C4-2B (cell line): Measurements from ENCODE around the gene HACL1.

Experiments used
- H3K27ac ChIP-seq: fragments of 450-650 bp; 2 replicates; pipeline ENCODE4 v1.5.1; 2017
- ZFX ChIP-seq: fragments of 450-650 bp; IDR thresholded peaks from 2 replicates; pipeline ENCODE4 v1.6.1; 2017
- TF ChIP-seq, protein P1 (sequence below): fragments of 450-650 bp; conservative IDR thresholded peaks from 2 replicates; pipeline ENCODE4 v1.5.1; 2017; ENCODE audit warnings: mild to moderate bottlenecking

Gene HACL1

DNA sequence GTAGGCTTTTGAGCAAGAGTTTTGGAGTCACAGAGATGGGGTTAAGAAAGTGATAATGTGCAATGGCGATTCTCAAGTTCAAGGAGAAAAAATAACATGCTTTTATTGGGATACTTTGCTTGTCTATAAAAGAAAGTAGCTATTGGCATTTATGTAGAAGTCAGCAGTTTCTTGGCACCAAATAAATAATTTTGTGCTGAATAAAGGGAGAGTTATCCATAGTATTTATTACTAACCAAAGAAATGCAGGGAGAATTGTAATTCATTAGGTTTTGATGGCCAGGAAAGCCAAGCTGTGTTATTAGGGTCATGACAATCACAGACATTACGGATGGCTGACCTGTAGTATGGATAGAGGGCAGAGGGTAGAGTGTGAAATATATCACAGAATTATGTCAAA, 33.3 kb upstream of the HACL1 start:
- TF ChIP-seq ZFX, result no peak
- TF ChIP-seq, protein P1, sequence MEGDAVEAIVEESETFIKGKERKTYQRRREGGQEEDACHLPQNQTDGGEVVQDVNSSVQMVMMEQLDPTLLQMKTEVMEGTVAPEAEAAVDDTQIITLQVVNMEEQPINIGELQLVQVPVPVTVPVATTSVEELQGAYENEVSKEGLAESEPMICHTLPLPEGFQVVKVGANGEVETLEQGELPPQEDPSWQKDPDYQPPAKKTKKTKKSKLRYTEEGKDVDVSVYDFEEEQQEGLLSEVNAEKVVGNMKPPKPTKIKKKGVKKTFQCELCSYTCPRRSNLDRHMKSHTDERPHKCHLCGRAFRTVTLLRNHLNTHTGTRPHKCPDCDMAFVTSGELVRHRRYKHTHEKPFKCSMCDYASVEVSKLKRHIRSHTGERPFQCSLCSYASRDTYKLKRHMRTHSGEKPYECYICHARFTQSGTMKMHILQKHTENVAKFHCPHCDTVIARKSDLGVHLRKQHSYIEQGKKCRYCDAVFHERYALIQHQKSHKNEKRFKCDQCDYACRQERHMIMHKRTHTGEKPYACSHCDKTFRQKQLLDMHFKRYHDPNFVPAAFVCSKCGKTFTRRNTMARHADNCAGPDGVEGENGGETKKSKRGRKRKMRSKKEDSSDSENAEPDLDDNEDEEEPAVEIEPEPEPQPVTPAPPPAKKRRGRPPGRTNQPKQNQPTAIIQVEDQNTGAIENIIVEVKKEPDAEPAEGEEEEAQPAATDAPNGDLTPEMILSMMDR, result no peak
- H3K27ac ChIP-seq, result no peak overlapping the region

DNA sequence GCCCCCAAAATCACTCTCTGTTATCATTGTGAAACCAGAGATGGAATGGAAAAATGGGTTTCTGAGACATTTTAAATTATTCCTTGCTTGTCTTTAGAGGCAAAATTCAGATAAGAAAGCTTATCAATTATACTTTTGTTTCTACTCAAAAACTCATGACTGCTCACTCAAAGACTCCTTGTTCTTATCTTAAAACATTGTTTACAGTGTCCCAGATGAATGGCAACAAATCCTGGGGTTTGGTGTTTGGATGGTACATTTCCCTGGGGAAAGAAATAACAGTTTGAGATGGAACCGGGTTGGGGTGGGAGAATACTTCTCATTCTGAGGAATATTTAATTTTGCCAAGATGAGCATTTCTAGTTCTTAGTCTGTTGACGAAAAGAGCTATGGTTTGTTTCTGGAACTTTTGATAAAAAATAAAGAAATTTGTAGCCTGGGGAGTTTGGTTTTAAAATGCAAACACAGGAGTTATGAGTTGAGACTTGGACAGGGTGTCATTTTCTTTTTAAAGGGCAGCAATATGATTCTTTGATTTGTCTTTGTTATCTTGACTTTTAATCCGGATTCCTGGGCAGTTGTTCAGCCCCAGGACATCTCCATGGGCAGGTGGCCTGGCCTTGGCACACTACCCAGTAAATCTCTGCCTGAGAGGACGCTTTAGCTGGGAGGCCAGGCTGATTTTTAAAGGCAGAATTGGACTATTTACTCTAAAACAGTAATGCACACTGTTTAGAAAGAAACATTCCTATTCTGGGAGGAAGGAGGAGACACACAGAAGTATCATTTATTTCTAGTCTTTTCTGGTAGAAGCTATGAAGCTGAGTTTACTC, 32.6 kb upstream of the HACL1 start:
- peak overlapping the region; percentile 56; the same call in 1 of the 2 replicates for H3K27ac ChIP-seq
- TF ChIP-seq, protein P1, result no peak
- TF ChIP-seq ZFX, result no peak

DNA sequence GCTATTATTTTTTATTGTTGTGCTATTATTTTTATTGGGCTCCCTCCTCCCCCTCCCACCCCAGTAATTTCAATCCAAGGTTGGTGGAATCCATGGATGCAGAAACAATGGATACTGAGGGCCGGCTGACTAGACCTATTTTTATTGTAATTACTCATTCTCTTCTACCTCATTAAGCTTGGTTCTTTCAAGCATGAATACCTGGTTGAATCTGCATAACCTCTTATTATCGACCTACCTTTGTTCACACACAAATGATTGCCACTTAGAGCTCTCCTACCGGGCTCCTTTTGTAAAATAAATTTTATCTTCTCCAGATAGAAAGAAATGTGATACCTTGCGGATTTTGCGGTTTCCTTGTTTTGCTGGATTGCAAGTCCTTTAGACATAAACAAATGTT, 31.8 kb upstream of the HACL1 start:
- peak overlapping the region; percentile 56; the same call in 1 of the 2 replicates for H3K27ac ChIP-seq

DNA sequence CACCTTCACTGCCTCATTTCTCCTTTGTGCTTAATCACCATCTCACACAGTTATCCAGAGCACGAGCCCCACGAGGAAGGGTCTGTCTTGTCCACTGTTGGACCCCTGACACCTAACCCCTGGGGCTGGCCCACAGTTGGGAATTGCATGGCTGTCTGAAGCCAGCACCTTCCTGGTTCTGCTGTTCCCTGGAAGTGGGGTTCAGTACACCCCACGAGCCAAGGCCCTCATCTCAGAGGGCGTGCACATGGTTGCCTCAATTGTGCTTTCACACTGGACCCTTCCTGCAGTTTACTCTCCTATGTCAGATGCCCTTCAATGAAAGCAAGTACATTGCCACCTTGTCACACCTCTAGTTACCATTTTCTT, 30.8 kb upstream of the HACL1 start:
- H3K27ac ChIP-seq, result peak overlapping the region; percentile 40
- TF ChIP-seq, protein P1, result no peak
- no peak for TF ChIP-seq ZFX

More for the DNA sequence above, 31.8 kb upstream of the HACL1 start:
- TF ChIP-seq ZFX, result no peak

DNA sequence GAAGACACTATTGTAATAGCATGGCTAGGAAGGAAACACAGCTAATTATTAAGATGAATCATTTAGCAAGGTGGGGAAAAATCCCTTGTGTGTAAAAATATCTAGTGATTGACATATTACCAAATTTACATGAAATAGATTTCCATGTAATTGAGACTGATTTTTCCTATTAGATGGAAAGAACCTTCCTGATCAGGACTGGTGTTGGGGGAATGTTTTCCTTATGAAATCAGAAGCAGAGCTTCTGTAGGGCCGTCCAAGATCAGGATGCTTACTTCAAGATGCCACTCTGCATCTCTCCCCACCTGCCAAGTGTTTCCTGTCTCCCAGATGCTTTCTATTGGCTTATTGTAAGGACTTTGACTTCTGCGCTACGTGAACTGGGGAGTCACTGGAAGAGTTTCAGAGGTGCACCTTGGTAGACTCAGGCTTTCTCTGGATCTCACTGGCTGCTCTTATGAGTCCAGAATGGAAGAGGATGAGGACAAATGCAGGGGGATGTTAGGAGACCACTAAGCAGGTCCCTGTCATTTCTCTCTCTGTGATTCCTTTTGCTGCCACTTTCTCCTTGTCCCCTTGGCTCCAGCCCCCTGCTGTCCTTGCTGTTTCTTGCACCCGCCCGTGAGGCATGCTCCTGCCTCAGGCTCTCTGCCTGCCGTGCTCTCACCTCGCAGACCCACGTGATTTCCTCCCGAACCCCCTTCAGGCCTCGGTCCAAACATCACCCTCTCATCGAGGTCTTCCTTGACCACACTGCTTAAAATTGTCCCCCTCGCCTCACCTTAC, 30.2 kb upstream of the HACL1 start:
- peak overlapping the region; percentile 40 for H3K27ac ChIP-seq
- TF ChIP-seq ZFX, result no peak
- TF ChIP-seq, protein P1, result no peak

DNA sequence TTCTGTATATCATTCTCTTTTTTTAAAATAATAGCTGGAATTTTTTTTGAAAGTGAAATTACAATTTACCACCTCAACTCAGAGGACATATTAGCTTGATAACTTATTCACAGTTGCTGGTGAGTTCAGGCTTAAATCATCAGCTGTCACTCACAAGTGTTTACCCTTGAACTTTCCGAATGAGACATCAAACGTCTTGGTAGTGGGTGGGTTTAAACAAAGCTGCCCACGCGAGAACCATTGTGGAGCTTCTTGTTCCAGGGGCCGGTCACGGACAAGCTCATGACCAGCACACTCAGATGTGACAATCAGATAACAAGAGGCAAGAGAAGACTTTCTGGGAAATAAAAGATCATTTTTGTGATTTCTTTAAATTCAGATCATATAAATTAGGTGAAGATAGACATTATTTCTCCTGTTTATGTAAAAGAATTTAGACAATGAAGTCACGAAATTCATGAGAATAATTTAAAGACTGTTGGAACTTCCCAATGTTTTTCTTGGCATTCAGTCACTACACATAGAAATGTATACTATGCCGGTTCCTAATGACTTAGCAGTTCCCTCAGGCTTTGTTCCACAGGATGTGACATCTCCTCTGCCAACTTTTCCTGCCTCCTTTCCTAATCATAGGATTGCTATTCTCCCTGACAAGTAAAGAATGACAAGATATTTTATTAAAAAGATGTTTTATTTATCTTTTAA, 29.4 kb upstream of the HACL1 start:
- H3K27ac ChIP-seq, result peak overlapping the region; percentile 48; the same call in 1 of the 2 replicates

More for the DNA sequence above, 29.4 kb upstream of the HACL1 start:
- TF ChIP-seq, protein P1, result no peak
- no peak for TF ChIP-seq ZFX
